Measurements from ENCODE around the gene HSPA12A. TPM values are rescaled to one million over a fixed set of nuclear protein-coding genes. Genes with fewer than 3 reads are reported as not detected.

HSPA12A gene
- total RNA-seq, 1 donor from 2014 or later = 4.0 TPM

DNA sequence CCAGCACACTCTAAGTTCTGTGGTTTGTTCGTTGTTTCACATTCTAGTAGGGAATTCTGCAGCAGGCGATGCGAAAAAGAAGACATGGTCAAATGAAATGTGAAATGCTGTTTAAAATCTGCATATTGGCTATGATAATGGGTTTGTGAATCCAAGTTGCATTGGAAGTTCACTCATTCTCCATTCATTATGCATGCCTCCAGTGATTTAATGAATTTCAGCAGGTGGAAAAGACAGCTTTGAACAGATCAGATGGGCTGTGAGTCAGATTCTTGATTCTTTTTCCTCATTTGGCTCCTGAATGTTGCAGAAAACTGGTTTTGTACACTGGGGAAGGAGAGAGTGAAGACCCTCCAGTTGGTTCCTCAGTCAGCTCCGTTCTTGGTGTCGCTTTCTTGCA is 69.5 kb downstream of the HSPA12A start:
- TF ChIP-seq, protein P1, sequence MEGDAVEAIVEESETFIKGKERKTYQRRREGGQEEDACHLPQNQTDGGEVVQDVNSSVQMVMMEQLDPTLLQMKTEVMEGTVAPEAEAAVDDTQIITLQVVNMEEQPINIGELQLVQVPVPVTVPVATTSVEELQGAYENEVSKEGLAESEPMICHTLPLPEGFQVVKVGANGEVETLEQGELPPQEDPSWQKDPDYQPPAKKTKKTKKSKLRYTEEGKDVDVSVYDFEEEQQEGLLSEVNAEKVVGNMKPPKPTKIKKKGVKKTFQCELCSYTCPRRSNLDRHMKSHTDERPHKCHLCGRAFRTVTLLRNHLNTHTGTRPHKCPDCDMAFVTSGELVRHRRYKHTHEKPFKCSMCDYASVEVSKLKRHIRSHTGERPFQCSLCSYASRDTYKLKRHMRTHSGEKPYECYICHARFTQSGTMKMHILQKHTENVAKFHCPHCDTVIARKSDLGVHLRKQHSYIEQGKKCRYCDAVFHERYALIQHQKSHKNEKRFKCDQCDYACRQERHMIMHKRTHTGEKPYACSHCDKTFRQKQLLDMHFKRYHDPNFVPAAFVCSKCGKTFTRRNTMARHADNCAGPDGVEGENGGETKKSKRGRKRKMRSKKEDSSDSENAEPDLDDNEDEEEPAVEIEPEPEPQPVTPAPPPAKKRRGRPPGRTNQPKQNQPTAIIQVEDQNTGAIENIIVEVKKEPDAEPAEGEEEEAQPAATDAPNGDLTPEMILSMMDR (IDR thresholded peaks at IDR 0.05) = no peak
- no peak for DNase-seq (ENCODE audit: extremely low spot score, unreplicated experiment)
- Mint-ChIP-seq H3K4me1 (ENCODE audit: unreplicated experiment) (no peaks in the 10 kb centered on the region), H3K9me3 (ENCODE audit: unreplicated experiment) (no peaks in the 10 kb centered on the region), H3K4me3 (ENCODE audit: unreplicated experiment) (no peak overlapping the region), H3K36me3 (ENCODE audit: unreplicated experiment) (no peaks in the 10 kb centered on the region), H3K27me3 (ENCODE audit: unreplicated experiment) (no peaks in the 10 kb centered on the region), H3K27ac (ENCODE audit: unreplicated experiment) (no peak overlapping the region)

DNA sequence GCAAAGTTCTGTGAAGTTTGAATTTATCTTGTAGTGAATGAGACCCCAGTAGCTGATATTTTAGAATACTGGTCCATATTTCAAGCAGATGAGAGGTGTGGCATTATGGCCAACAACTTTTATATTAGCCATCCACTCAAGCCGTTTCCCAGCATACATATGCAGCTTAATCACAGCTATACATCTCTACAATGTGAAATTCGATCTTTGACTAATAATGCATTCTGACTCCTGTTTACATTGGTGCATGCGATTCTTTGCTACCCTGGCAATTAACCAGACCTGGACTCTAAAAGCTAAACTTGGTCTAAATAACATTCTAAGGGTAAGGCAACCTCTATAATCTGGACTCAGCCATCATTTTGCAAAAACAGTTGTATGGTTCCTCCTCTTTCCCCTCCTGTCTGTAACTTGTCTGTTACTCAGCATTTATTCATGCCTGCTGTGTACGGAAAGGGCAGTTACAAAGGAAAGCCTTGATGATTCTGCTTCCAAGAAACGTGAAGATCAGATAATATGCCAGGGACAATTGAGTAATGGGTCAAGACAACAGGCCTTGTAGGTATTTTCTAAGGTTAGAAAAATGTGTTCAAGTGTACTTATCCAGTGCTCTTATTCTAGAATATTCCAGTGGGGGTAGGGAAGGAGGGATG is 71.0 kb downstream of the HSPA12A start:
- Mint-ChIP-seq H3K4me1 (ENCODE audit: unreplicated experiment) (no peaks in the 10 kb centered on the region), H3K9me3 (ENCODE audit: unreplicated experiment) (no peaks in the 10 kb centered on the region), H3K4me3 (ENCODE audit: unreplicated experiment) (no peak overlapping the region), H3K36me3 (ENCODE audit: unreplicated experiment) (no peaks in the 10 kb centered on the region), H3K27me3 (ENCODE audit: unreplicated experiment) (no peaks in the 10 kb centered on the region), H3K27ac (ENCODE audit: unreplicated experiment) (no peak overlapping the region)
- TF ChIP-seq, protein P1 (IDR thresholded peaks at IDR 0.05) = no peak
- no peak for DNase-seq (ENCODE audit: extremely low spot score, unreplicated experiment)

DNA sequence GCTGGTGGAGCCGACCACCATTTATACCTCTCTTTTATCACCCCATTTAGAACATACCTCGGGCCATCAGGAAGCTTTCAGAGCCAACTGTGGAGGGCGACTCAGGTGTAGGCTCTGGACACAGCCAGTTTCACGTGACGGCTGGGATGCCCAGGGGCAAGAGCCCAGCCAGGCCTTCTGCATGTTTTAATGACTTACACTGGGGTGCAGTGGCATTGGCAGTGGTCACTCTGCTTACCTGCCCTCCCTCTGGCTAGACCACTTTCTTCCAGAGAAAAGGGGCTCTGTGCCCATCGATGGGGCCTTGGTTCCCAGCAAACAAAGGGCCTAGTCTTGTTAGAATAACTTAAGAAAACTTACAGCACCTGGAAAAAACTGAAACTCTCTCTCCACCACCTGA is 71.7 kb downstream of the HSPA12A start:
- Mint-ChIP-seq H3K27ac (ENCODE audit: unreplicated experiment) (no peak overlapping the region), H3K27me3 (ENCODE audit: unreplicated experiment) (no peaks in the 10 kb centered on the region), H3K4me3 (ENCODE audit: unreplicated experiment) (no peak overlapping the region), H3K9me3 (ENCODE audit: unreplicated experiment) (no peaks in the 10 kb centered on the region), H3K4me1 (ENCODE audit: unreplicated experiment) (no peaks in the 10 kb centered on the region), H3K36me3 (ENCODE audit: unreplicated experiment) (no peaks in the 10 kb centered on the region)
- TF ChIP-seq, protein P1 (IDR thresholded peaks at IDR 0.05) = no peak
- DNase-seq (ENCODE audit: extremely low spot score, unreplicated experiment) = no peak

DNA sequence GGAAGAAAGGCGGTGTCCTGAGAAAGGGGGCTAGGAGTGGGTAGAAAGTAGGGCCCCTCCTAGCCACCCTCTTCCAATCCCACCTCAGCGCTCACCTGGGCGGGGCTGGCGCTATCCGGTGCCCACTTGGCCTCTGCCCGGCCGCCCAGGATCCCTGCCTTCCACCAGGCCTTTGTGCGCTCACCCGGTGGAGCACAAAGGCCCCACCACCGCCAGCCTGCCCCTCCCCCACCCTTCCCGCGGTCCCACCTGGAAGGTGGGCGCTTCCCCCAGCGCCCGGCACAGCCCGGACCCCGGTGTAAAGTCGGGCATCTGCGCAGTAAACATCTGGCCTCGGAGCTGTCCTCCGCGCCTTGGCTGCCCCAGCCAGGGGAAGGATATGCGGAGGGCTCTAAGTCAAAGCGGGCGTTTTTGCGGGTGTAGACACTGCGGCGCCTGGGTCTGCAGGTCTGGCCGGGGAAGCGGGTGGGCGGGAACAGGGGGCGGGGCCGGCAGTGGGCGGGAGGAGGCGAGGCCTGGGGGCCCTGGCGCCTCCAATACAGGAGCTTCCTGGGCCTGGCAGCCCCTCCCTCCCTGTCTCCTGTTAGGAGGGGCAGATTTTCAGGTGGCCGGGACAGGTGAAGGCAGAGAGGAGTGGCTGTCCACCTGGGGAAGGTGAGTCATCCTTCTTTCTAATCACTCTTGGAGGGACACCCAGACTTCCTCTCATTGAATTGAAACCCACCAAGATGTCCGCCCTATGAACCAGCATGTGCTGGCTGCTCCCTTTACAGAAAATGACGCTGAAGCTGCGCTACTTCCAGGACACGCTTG is 72.3 kb downstream of the HSPA12A start:
- DNase-seq (ENCODE audit: extremely low spot score, unreplicated experiment) = no peak
- H3K4me1 Mint-ChIP-seq (ENCODE audit: unreplicated experiment) = no peaks in the 10 kb centered on the region

DNA sequence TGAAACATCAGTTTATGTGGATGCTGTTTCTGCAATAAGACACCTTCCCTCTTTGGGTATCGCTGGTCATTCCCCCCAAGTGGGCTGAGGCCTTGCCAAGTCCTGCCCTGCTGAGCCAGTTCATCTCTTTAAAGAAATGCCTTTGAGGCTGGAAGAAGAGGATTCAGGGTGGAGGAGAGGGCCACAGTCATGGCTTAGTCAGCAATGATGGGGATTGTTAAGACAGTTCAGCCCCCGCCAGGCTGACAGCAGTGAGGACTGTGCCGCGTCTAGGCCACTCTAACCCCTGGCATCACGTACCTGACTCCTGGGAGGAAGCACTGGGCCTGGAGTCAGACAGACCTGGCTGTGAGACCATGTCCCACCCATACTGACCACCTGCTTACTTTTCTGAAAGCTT is 73.3 kb downstream of the HSPA12A start:
- TF ChIP-seq, protein P1 (IDR thresholded peaks at IDR 0.05) = no peak
- H3K4me3 Mint-ChIP-seq (ENCODE audit: unreplicated experiment) = no peak overlapping the region
- H3K9me3 Mint-ChIP-seq (ENCODE audit: unreplicated experiment) = no peaks in the 10 kb centered on the region
- H3K27ac Mint-ChIP-seq (ENCODE audit: unreplicated experiment) = no peak overlapping the region
- H3K4me1 Mint-ChIP-seq (ENCODE audit: unreplicated experiment) = no peaks in the 10 kb centered on the region
- H3K36me3 Mint-ChIP-seq (ENCODE audit: unreplicated experiment) = no peaks in the 10 kb centered on the region
- no peaks in the 10 kb centered on the region for H3K27me3 Mint-ChIP-seq (ENCODE audit: unreplicated experiment)
- DNase-seq (ENCODE audit: extremely low spot score, unreplicated experiment) = peak; percentile 67

More for the DNA sequence above, 72.3 kb downstream of the HSPA12A start:
- TF ChIP-seq, protein P1 (IDR thresholded peaks at IDR 0.05) = no peak
- H3K4me3 Mint-ChIP-seq (ENCODE audit: unreplicated experiment) = no peak overlapping the region
- no peaks in the 10 kb centered on the region for H3K9me3 Mint-ChIP-seq (ENCODE audit: unreplicated experiment)
- no peaks in the 10 kb centered on the region for H3K36me3 Mint-ChIP-seq (ENCODE audit: unreplicated experiment)
- H3K27ac Mint-ChIP-seq (ENCODE audit: unreplicated experiment) = no peak overlapping the region
- no peaks in the 10 kb centered on the region for H3K27me3 Mint-ChIP-seq (ENCODE audit: unreplicated experiment)
